Pulmonary artery endothelial cell (primary cell): ENCODE results near the gene CCDC88B. TPM values are rescaled to one million over a fixed set of nuclear protein-coding genes. Genes with fewer than 3 reads are reported as not detected.

Experiments
- total RNA-seq: library from RNA; depleted of rRNA; stranded (reverse); fragments of >200 nt; gene quantifications from 2 replicates; pipeline ENCODE4 v1.2.3, GENCODE V29; 2014

The CCDC88B gene
- total RNA-seq, 1 donor from 2014 or later: 1.6 TPM

Other genes starting within 250 kb of the CCDC88B start
- 14.6 and 37.7 TPM in 2 replicates for gene MACROD1, start 174.1 kb upstream of the CCDC88B start, total RNA-seq
- 187 and 331 TPM in 2 replicates for gene STIP1, start 154.0 kb upstream of the CCDC88B start, total RNA-seq
- 75.9 and 109 TPM in 2 replicates for gene FERMT3, start 133.5 kb upstream of the CCDC88B start, total RNA-seq
- 13.4 and 20.0 TPM in 2 replicates for gene TRPT1, start 114.0 kb upstream of the CCDC88B start, total RNA-seq
- 35.5 and 47.1 TPM in 2 replicates for gene NUDT22, start 113.9 kb upstream of the CCDC88B start, total RNA-seq
- gene DNAJC4, start 109.7 kb upstream of the CCDC88B start, total RNA-seq: 11.8 and 12.2 TPM in 2 replicates
- gene VEGFB, start 105.6 kb upstream of the CCDC88B start, total RNA-seq: 18.4 and 18.7 TPM in 2 replicates
- gene FKBP2, start 99.1 kb upstream of the CCDC88B start, total RNA-seq: 62.8 and 91.5 TPM in 2 replicates
- gene PPP1R14B, start 93.3 kb upstream of the CCDC88B start, total RNA-seq: 312 and 327 TPM in 2 replicates
- 66.6 and 84.5 TPM in 2 replicates for gene PLCB3, start 88.7 kb upstream of the CCDC88B start, total RNA-seq
- gene BAD, start 55.5 kb upstream of the CCDC88B start, total RNA-seq: 60.7 and 84.5 TPM in 2 replicates
- gene GPR137, start 54.4 kb upstream of the CCDC88B start, total RNA-seq: 5.4 and 11.0 TPM in 2 replicates
- gene KCNK4, start 48.9 kb upstream of the CCDC88B start, total RNA-seq: 0.07 TPM in 1 of 2 replicates, not detected in the other
- 0.33 TPM in 1 of 2 replicates, not detected in the other for gene CATSPERZ, start 39.8 kb upstream of the CCDC88B start, total RNA-seq
- gene ESRRA, start 34.7 kb upstream of the CCDC88B start, total RNA-seq: 40.4 and 50.9 TPM in 2 replicates
- 219 and 239 TPM in 2 replicates for gene TRMT112, start 22.6 kb upstream of the CCDC88B start, total RNA-seq
- 173 and 299 TPM in 2 replicates for gene PRDX5, start 22.1 kb upstream of the CCDC88B start, total RNA-seq
- gene RPS6KA4, start 19.0 kb downstream of the CCDC88B start, total RNA-seq: 46.7 and 52.2 TPM in 2 replicates
- not detected in 2 replicates for gene SLC22A11, start 215.7 kb downstream of the CCDC88B start, total RNA-seq